ENCODE results near the gene ARL4C.

Gene ARL4C

GRCh38 chr2:234480337-234480736 is 16.5 kb downstream of the ARL4C start:
- Histone ChIP-seq H3K4me3 (no peak overlapping the region), H3K9ac (no peak overlapping the region)

GRCh38 chr2:234479465-234479864 is 17.4 kb downstream of the ARL4C start:
- H3K4me3 ChIP-seq: no peak overlapping the region
- no peak overlapping the region for H3K27ac ChIP-seq
- no peaks in the 10 kb centered on the region for H3K36me3 ChIP-seq
- peaks cover 16% of the 10 kb centered on the region for H4K20me1 ChIP-seq
- no peak for TF ChIP-seq Cebpa-rat (IDR thresholded peaks at IDR 0.05)
- peaks cover 3% of the 10 kb centered on the region for H3K9me3 ChIP-seq
- H3K4me1 ChIP-seq: peaks cover 46% of the 10 kb centered on the region
- no peaks in the 10 kb centered on the region for H3K27me3 ChIP-seq
- H3K4me2 ChIP-seq: no peak overlapping the region
- H3K9ac ChIP-seq: no peak overlapping the region

More at GRCh38 chr2:234480337-234480736, 16.5 kb downstream of the ARL4C start:
- H3K36me3 ChIP-seq: no peaks in the 10 kb centered on the region
- TF ChIP-seq Cebpa-rat (IDR thresholded peaks at IDR 0.05): no peak
- H3K4me2 ChIP-seq: no peak overlapping the region
- H3K4me1 ChIP-seq: peaks cover 47% of the 10 kb centered on the region
- no peaks in the 10 kb centered on the region for H3K9me3 ChIP-seq
- no peaks in the 10 kb centered on the region for H3K27me3 ChIP-seq
- H3K27ac ChIP-seq: no peak overlapping the region
- H4K20me1 ChIP-seq: peaks cover 25% of the 10 kb centered on the region

- no peak for TF ChIP-seq Cebpa-rat (IDR thresholded peaks at IDR 0.05)
- Histone ChIP-seq H3K9me3 (peaks cover 14% of the 10 kb centered on the region), H3K4me1 (peaks cover 35% of the 10 kb centered on the region), H3K4me2 (no peak overlapping the region), H4K20me1 (peaks cover 5% of the 10 kb centered on the region; the same call in 1 of the 2 replicates), H3K27me3 (no peaks in the 10 kb centered on the region), H3K36me3 (no peaks in the 10 kb centered on the region), H3K27ac (no peak overlapping the region), H3K9ac (no peak overlapping the region), H3K4me3 (no peak overlapping the region)
Observed at GRCh38 chr2:234478121-234478858, 18.6 kb downstream of the ARL4C start.

GRCh38 chr2:234476766-234477165 is 20.1 kb downstream of the ARL4C start:
- H3K27ac ChIP-seq: no peak overlapping the region
- H3K4me2 ChIP-seq: no peak overlapping the region
- H3K36me3 ChIP-seq: no peaks in the 10 kb centered on the region
- no peak overlapping the region for H3K4me3 ChIP-seq
- H3K27me3 ChIP-seq: no peaks in the 10 kb centered on the region; the same call in 1 of the 2 replicates
- no peak for TF ChIP-seq Cebpa-rat (IDR thresholded peaks at IDR 0.05)
- H4K20me1 ChIP-seq: no peaks in the 10 kb centered on the region
- no peak overlapping the region for H3K9ac ChIP-seq
- H3K9me3 ChIP-seq: peaks cover 28% of the 10 kb centered on the region
- H3K4me1 ChIP-seq: peaks cover 22% of the 10 kb centered on the region

- no peaks in the 10 kb centered on the region for H4K20me1 ChIP-seq
- no peak overlapping the region for H3K4me3 ChIP-seq
- no peaks in the 10 kb centered on the region for H3K36me3 ChIP-seq
- peak overlapping the region; percentile 59; the same call in 1 of the 2 replicates for H3K4me2 ChIP-seq
- H3K9me3 ChIP-seq: peaks cover 28% of the 10 kb centered on the region
- TF ChIP-seq Cebpa-rat (IDR thresholded peaks at IDR 0.05): no peak
- peaks cover 22% of the 10 kb centered on the region for H3K4me1 ChIP-seq
- H3K27me3 ChIP-seq: no peaks in the 10 kb centered on the region; the same call in 1 of the 2 replicates
- no peak overlapping the region for H3K27ac ChIP-seq
- no peak overlapping the region for H3K9ac ChIP-seq
Observed at GRCh38 chr2:234474654-234475053, 22.2 kb downstream of the ARL4C start.

GRCh38 chr2:234472155-234472554 is 24.7 kb downstream of the ARL4C start:
- Histone ChIP-seq H3K9ac (no peak overlapping the region), H4K20me1 (no peaks in the 10 kb centered on the region), H3K4me3 (no peak overlapping the region), H3K9me3 (peaks cover 28% of the 10 kb centered on the region), H3K4me2 (no peak overlapping the region), H3K36me3 (no peaks in the 10 kb centered on the region), H3K4me1 (peaks cover 22% of the 10 kb centered on the region), H3K27me3 (no peaks in the 10 kb centered on the region; the same call in 1 of the 2 replicates), H3K27ac (no peak overlapping the region)
- TF ChIP-seq Cebpa-rat (IDR thresholded peaks at IDR 0.05): no peak

- Histone ChIP-seq H3K4me2 (no peak overlapping the region), H3K27ac (no peak overlapping the region), H3K27me3 (no peaks in the 10 kb centered on the region; the same call in 1 of the 2 replicates), H3K9me3 (peaks cover 28% of the 10 kb centered on the region), H3K4me3 (no peak overlapping the region), H3K9ac (no peak overlapping the region), H3K4me1 (peaks cover 5% of the 10 kb centered on the region), H3K36me3 (no peaks in the 10 kb centered on the region), H4K20me1 (no peaks in the 10 kb centered on the region)
- TF ChIP-seq Cebpa-rat (IDR thresholded peaks at IDR 0.05): no peak
Observed at GRCh38 chr2:234469972-234470371, 26.9 kb downstream of the ARL4C start.

- Histone ChIP-seq H4K20me1 (no peaks in the 10 kb centered on the region), H3K9ac (no peak overlapping the region), H3K9me3 (peaks cover 24% of the 10 kb centered on the region), H3K4me1 (no peaks in the 10 kb centered on the region), H3K27ac (no peak overlapping the region), H3K36me3 (no peaks in the 10 kb centered on the region), H3K4me2 (no peak overlapping the region), H3K4me3 (no peak overlapping the region), H3K27me3 (no peaks in the 10 kb centered on the region; the same call in 1 of the 2 replicates)
- TF ChIP-seq Cebpa-rat (IDR thresholded peaks at IDR 0.05): no peak
Observed at GRCh38 chr2:234469251-234469845, 27.5 kb downstream of the ARL4C start.

GRCh38 chr2:234468503-234468902 is 28.4 kb downstream of the ARL4C start:
- Histone ChIP-seq H3K9ac (no peak overlapping the region), H3K36me3 (no peaks in the 10 kb centered on the region), H4K20me1 (no peaks in the 10 kb centered on the region), H3K4me2 (no peak overlapping the region), H3K27ac (no peak overlapping the region), H3K4me1 (no peaks in the 10 kb centered on the region), H3K27me3 (no peaks in the 10 kb centered on the region; the same call in 1 of the 2 replicates), H3K9me3 (peaks cover 16% of the 10 kb centered on the region; the same call in 1 of the 2 replicates), H3K4me3 (no peak overlapping the region)
- no peak for TF ChIP-seq Cebpa-rat (IDR thresholded peaks at IDR 0.05)

- no peak overlapping the region for H3K9ac ChIP-seq
- no peak overlapping the region for H3K4me2 ChIP-seq
- H3K27me3 ChIP-seq: no peaks in the 10 kb centered on the region
- no peaks in the 10 kb centered on the region for H3K36me3 ChIP-seq
- peaks cover 5% of the 10 kb centered on the region; the same call in 1 of the 2 replicates for H3K9me3 ChIP-seq
- H3K4me3 ChIP-seq: no peak overlapping the region
- H3K4me1 ChIP-seq: no peaks in the 10 kb centered on the region
- no peak for TF ChIP-seq Cebpa-rat (IDR thresholded peaks at IDR 0.05)
- no peak overlapping the region for H3K27ac ChIP-seq
- no peaks in the 10 kb centered on the region for H4K20me1 ChIP-seq
Observed at GRCh38 chr2:234467289-234467688, 29.6 kb downstream of the ARL4C start.

All from BLaER1 (cell line).